Effector memory CD8-positive, alpha-beta T cell (primary cell): ENCODE measurements around the gene ZNF740.
A peak's percentile ranks its signal among the peaks of the same experiment; 100 is the strongest.

Experiments used
- ATAC-seq: fragments of 150-1000 bp; cut with Tn5 transposase; replicated peaks from 2 replicates; pipeline ENCODE4 v1.10.0; 2021; ENCODE audit warnings: mild to moderate bottlenecking, moderate library complexity
- DNase-seq, 3 experiments: peaks; one replicate each; pipeline ENCODE4 v3.0.0; 2021
- H3K27ac Mint-ChIP-seq, 2 donors: one replicate each; pipeline ENCODE4 v1.8.0; 2022; ENCODE audit warnings: mild to moderate bottlenecking in 2 of 2, mixed read lengths in 2 of 2, moderate library complexity in 2 of 2
- H3K27me3 Mint-ChIP-seq, 2 donors: one replicate each; pipeline ENCODE4 v1.8.0; 2022; ENCODE audit warnings: mixed read lengths in 2 of 2
- H3K36me3 Mint-ChIP-seq: one replicate; pipeline ENCODE4 v1.8.0; 2022; ENCODE audit warnings: mild to moderate bottlenecking, moderate library complexity, mixed read lengths; ENCODE audit not compliant: insufficient read depth
- H3K4me1 Mint-ChIP-seq, 2 donors: one replicate each; pipeline ENCODE4 v1.8.0; 2022; ENCODE audit warnings: low read depth in 2 of 2, mixed read lengths in 2 of 2
- H3K4me3 Mint-ChIP-seq, 2 donors: one replicate each; pipeline ENCODE4 v1.8.0; 2022; ENCODE audit warnings: mild to moderate bottlenecking in 2 of 2, mixed read lengths in 2 of 2, moderate library complexity in 2 of 2
- H3K9me3 Mint-ChIP-seq, 2 donors: one replicate each; pipeline ENCODE4 v1.8.0; 2022; ENCODE audit warnings: mixed read lengths in 2 of 2

The ZNF740 gene

DNA sequence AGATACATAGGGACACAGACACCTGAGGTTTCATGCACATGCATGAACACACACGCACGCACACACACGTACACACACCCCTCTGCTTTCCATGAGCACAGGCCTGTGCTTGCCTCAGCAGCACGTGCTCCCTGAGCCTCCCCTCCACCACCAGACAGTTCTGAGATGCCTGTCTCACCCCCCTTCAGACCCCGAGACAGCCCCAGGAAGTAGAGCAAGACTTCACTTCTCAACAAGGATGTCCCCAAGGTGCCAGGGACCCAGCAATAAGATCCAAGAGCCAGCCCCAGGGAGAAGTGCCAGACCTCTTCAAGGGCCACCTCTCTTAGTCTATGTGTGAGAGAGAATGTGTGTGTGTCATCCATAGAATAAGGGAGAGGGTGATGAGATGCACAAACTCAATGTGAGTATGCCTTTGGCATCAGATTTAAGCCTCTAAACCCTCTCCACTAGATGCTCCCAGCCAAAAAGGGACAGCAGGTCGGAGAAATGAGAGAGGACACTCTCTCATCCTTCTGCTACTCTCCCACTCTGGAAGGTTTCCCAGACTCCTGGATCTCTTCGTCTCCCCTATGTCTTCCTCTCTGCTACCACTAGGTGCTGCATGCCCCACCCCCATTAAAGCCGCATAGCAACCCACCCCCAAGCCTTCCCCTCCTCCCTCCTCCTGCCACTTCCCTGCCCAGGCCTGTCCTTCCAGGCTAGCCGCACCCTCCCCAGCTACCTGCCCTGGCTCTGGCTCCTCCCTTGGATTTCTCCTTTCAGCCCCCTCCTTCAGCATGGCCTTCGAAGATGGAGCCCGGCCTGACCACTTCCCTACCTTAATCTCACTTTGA, 43.8 kb downstream of the ZNF740 start:
- H3K9me3 Mint-ChIP-seq = no peaks in the 10 kb centered on the region
- H3K27me3 Mint-ChIP-seq = no peaks in the 10 kb centered on the region
- no peak for DNase-seq
- H3K4me1 Mint-ChIP-seq = peaks cover 40 to 48% of the 10 kb centered on the region in 2 donors
- no peak for ATAC-seq
- peaks cover 18% of the 10 kb centered on the region for H3K36me3 Mint-ChIP-seq
- peak overlapping the region; percentile 84 to 89 for H3K27ac Mint-ChIP-seq
- H3K4me3 Mint-ChIP-seq = peak overlapping the region; percentile 94 to 100

DNA sequence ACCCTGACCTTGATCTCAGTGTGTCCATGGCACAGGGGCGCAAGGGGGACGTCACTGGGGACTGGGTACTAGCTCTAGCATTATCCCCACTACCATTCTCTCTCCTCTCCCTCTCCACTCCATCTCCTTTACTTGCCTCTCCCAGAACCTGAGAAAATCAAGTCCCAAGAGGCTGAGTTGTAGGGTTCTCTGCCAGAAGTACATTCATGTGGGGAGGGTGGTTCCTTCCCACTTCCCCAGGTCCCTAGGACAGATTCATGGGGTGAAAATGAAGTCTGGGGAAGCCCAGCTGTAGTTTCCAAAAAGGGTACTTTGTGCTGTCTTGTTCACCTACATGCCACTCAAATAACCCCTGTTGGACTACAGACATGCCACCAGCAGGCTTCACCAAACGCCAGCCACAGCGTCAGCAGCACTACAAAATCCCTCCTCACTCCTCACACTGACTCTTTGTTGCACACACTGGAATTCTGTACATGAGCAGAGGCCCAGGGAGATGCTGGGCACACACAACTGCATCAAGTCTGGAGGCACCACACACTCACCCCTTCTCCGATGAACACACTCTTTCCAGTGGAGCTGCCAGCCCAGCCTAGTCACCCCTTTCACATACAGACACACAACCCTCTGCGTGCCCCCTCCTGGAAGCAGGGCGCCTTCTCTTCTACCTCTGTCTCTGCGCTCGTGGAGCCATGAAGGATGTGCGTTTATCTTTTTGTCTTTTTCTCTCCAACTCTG, 44.5 kb downstream of the ZNF740 start:
- ATAC-seq (no peak), DNase-seq (no peak)
- peak overlapping the region; percentile 32 to 94 for H3K4me3 Mint-ChIP-seq
- peaks cover 13% of the 10 kb centered on the region for H3K36me3 Mint-ChIP-seq
- H3K4me1 Mint-ChIP-seq = peaks cover 42 to 51% of the 10 kb centered on the region in 2 donors
- H3K9me3 Mint-ChIP-seq = no peaks in the 10 kb centered on the region
- peak overlapping the region; percentile 84 to 89 for H3K27ac Mint-ChIP-seq
- H3K27me3 Mint-ChIP-seq = no peaks in the 10 kb centered on the region

DNA sequence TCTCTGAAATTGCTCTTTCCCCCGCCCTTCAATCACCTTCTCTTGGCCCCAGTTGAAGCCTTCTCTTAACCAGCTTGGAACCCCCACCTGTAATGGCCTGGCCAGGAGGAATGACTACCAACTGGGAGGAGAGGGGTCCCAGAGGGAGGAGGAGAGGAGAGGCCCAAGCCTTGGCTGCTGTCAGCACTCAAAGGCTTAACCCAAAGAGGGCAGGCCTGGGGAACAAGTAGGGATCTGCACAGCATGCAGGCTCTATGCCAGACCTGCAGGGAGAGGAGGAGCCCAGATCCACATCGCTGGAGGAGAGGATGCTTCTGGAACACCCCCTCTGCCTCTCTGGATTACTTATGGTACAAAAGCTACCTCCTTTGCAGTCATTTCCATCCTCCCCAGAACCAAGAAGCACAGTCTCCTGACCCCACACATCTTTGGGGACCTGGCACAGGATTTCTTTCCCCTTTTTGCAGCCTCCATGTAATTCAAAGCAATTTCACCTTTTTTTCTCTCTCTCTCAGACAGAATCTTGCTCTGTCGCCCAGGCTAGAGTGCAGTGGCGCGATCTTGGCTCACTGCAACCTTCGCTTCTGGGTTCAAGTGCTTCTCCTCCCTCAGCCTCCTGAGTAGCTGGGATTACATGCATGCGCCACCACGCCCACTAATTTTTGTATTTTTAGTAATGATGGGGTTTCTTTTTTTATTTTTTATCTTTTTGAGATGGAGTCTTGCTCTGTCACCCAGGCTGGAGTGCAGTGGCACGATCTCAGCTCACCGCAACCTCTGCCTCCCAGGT, 45.3 kb downstream of the ZNF740 start:
- H3K36me3 Mint-ChIP-seq = peaks cover 13% of the 10 kb centered on the region
- H3K4me1 Mint-ChIP-seq = peaks cover 44 to 55% of the 10 kb centered on the region in 2 donors
- no peaks in the 10 kb centered on the region for H3K9me3 Mint-ChIP-seq
- peak overlapping the region in 1 of 2 donors; percentile 94 for H3K4me3 Mint-ChIP-seq
- DNase-seq (no peak), ATAC-seq (no peak)
- H3K27me3 Mint-ChIP-seq = no peaks in the 10 kb centered on the region
- peak overlapping the region; percentile 84 to 89 for H3K27ac Mint-ChIP-seq

DNA sequence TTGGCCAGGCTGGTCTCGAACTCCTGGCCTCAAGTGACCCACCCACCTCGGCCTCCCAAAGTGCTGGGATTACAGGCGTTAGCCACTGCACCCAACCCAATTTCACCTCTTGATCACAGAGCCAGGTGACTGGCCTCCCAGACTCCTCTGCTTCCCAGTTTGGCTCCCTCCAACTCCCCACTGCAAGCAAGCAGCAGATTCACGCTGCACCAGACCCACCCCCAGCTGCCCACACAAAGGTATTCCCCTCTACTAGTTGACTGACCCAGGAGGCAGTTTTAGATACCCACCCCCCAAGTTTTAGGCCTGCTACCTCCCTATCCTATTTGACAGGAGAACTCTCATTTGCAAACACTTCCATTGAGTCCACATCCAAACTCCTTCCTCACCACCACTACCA, 46.3 kb downstream of the ZNF740 start:
- peaks cover 46 to 56% of the 10 kb centered on the region in 2 donors for H3K4me1 Mint-ChIP-seq
- ATAC-seq (no peak), DNase-seq (no peak)
- peak overlapping the region in 1 of 2 donors; percentile 52 for H3K27ac Mint-ChIP-seq
- no peaks in the 10 kb centered on the region for H3K27me3 Mint-ChIP-seq
- no peaks in the 10 kb centered on the region for H3K9me3 Mint-ChIP-seq
- peaks cover 11% of the 10 kb centered on the region for H3K36me3 Mint-ChIP-seq
- peak overlapping the region in 1 of 2 donors; percentile 40 for H3K4me3 Mint-ChIP-seq

DNA sequence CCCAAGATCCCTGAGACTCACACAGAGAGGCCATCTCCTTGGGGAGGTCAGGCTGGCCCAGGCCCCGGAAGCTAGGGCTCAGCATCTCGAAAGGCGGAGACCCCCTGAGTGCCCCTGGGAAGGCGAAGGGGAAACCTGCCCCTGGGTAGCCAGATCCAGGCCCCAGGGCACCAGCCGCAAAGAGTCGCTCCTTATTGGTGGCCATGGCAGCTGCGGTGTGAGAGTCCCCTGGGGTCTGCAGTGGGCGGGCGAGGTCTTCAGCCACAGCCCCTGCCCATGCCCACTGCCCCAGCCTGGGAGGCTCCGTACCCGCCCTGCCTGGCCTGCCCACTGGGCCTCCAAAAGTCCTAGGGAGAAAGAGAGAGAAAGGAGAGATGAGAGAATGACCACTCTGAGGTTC, 46.8 kb downstream of the ZNF740 start:
- H3K9me3 Mint-ChIP-seq = no peaks in the 10 kb centered on the region

DNA sequence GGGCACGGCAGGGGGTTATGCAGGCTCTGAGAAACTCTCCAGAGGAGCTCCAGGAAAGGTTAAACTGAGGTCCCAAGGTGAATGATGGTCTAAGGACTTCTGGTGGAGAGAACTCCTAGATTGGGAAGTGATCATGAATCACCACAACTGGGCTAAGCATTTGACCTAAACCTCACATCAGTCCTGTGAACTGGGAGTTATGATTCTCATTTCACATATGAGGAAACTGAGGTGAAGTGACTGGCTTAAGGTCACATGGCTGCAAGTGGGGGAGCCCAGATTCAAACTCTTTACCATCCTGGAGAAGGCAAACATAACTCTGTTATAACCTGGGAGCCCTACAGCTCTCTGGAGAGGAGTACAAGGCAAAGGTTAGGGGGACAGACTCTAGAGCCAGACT, 47.3 kb downstream of the ZNF740 start:
- H3K4me1 Mint-ChIP-seq = peaks cover 42 to 57% of the 10 kb centered on the region in 2 donors
- H3K27ac Mint-ChIP-seq = peak overlapping the region in 1 of 2 donors; percentile 12
- H3K4me3 Mint-ChIP-seq = no peak overlapping the region
- H3K27me3 Mint-ChIP-seq = no peaks in the 10 kb centered on the region
- no peaks in the 10 kb centered on the region for H3K9me3 Mint-ChIP-seq
- ATAC-seq (no peak), DNase-seq (no peak)
- peaks cover 19% of the 10 kb centered on the region for H3K36me3 Mint-ChIP-seq

More for the DNA sequence above, 46.8 kb downstream of the ZNF740 start:
- Mint-ChIP-seq H3K4me3 (no peak overlapping the region), H3K27me3 (no peaks in the 10 kb centered on the region), H3K36me3 (peaks cover 14% of the 10 kb centered on the region), H3K4me1 (peaks cover 42 to 54% of the 10 kb centered on the region in 2 donors), H3K27ac (peak overlapping the region in 1 of 2 donors; percentile 52)
- ATAC-seq = no peak
- no peak for DNase-seq

DNA sequence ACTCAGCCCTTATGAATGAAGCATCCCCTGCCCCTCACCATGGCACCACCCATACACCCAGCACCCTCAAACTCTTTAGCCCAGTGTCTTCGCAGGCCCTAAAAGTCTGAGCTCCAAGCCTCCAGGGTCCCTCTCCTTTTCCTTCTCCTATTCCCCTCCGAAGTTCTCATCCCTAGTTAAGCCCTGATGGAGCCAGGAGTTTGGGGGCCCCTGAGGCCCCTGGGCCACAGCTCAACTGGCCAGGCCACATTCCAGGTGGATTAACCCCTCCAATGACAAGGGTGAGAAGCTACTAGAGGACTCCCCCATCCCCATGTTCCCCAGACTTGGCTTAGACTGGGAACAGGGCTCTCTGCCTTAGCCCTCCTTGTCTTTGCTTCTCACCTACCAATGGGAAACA, 48.9 kb downstream of the ZNF740 start:
- DNase-seq = no peak

DNA sequence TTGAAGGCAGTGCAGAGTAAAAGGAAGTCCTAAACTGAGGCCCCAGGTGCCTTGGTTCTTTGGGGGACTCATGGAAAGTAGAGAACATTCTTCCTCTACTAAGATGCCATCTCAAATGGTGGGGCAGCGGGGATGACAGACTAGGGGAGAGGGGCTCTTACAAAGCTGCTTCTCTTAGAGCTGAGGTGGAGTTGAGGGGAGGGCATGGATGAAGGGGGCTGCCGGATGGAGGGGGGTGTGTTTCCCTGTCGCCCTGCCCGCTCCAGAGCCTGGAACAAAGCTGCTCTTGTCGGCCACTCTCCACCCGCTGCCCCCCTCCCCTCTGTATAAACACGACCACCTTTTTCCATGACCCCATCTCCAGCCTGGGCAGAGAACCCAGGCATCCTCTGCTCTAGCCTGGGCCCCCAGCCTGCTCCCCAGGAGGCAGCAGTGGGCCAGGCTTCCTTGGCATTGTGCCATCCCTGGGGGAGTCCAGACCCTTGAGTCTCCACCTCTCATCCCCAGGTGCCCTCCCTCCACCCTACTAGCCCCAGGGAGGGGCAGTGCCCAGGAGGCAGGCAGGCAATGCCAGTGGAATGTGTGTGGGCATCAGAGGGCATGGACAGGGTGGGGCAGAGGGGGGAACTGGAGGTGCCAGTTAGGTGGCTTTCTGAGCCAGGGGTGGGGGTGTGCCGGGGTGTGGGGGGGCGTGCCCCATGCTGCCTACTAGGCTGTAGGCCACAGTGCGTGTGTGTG, 49.8 kb downstream of the ZNF740 start:
- peaks cover 34 to 51% of the 10 kb centered on the region in 2 donors for H3K4me1 Mint-ChIP-seq
- no peaks in the 10 kb centered on the region for H3K27me3 Mint-ChIP-seq
- no peak for ATAC-seq
- H3K36me3 Mint-ChIP-seq = peaks cover 23% of the 10 kb centered on the region
- no peak for DNase-seq
- H3K4me3 Mint-ChIP-seq = peak overlapping the region; percentile 11 to 94
- H3K9me3 Mint-ChIP-seq = no peaks in the 10 kb centered on the region
- H3K27ac Mint-ChIP-seq = peak overlapping the region; percentile 29 to 91

More for the DNA sequence above, 48.9 kb downstream of the ZNF740 start:
- Mint-ChIP-seq H3K27me3 (no peaks in the 10 kb centered on the region), H3K27ac (peak overlapping the region; percentile 29 to 91), H3K4me3 (peak overlapping the region; percentile 11 to 94), H3K9me3 (no peaks in the 10 kb centered on the region), H3K36me3 (peaks cover 23% of the 10 kb centered on the region), H3K4me1 (peaks cover 38 to 55% of the 10 kb centered on the region in 2 donors)
- no peak for ATAC-seq

DNA sequence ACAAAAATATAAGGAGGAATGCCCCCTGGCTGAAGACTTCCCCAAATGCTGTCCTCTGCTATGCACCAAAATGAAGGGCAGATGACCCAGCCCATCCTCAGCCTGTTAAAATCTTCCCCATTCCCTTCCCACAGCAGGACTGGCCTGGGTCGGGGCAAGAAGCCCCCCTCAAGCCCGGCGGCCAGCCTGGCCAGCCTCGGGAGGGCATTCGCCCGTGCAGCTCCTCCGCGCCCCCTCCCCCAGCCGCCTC, 51.1 kb downstream of the ZNF740 start:
- Mint-ChIP-seq H3K4me3 (peak overlapping the region; percentile 93 to 94), H3K27ac (peak overlapping the region in 1 of 2 donors; percentile 91)

DNA sequence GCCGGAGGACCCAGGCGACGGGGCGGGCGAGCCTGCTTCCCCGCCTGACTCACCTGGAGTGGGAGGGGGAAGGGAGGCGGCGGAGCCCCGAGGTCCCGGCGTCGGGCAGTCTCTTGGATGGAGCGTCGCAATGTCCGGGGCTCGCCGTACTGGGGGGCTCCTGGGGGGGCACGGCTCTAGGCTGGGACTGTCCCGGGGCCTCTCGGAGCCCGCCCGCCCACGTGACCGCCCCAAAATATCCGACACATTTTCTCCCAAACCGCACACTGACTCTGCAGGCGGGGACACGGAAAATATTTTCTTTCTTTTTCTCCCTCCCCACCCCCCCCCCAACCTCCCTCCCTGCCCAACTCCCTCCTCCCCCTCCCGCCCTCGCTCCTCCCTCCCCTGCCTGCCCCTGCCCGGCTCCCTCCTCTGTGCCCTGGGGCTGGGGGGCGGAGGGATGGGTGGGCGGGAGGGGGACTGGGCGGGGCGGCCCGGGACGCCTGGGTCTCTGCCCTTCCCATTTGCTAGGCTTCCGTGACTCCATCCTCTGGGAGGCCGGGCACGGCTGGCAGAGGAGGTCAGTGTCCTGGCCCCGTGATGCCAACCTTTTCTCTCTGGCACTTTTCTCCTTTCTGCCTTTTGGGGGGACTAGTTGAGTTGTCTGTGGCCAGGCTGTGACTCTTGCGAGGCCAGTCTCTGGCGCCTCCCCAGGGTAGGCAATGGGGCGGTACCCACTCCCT, 51.6 kb downstream of the ZNF740 start, which contains the start of gene RARG:
Gene RARG, minus strand, starts transcription at position 289 of the 725 bp plus-strand sequence. CDS start 4,664 bp downstream, outside the sequence.
- DNase-seq (peak; percentile 54 to 58 (median 54)), ATAC-seq (peak; percentile 62)
- peak within 1 kb of the TSS; percentile 93 to 94 for H3K4me3 Mint-ChIP-seq
- H3K36me3 Mint-ChIP-seq = peaks cover 17% of the 10 kb centered on the region
- peaks cover 44 to 59% of the 10 kb centered on the region in 2 donors for H3K4me1 Mint-ChIP-seq
- H3K27me3 Mint-ChIP-seq = no peaks in the 10 kb centered on the region
- H3K27ac Mint-ChIP-seq = peak within 1 kb of the TSS; percentile 70 to 98
- H3K9me3 Mint-ChIP-seq = no peaks in the 10 kb centered on the region

More for the DNA sequence above, 51.1 kb downstream of the ZNF740 start:
- Mint-ChIP-seq H3K27me3 (no peaks in the 10 kb centered on the region), H3K9me3 (no peaks in the 10 kb centered on the region), H3K36me3 (peaks cover 22% of the 10 kb centered on the region), H3K4me1 (peaks cover 43 to 57% of the 10 kb centered on the region in 2 donors)
- DNase-seq = no peak
- no peak for ATAC-seq

DNA sequence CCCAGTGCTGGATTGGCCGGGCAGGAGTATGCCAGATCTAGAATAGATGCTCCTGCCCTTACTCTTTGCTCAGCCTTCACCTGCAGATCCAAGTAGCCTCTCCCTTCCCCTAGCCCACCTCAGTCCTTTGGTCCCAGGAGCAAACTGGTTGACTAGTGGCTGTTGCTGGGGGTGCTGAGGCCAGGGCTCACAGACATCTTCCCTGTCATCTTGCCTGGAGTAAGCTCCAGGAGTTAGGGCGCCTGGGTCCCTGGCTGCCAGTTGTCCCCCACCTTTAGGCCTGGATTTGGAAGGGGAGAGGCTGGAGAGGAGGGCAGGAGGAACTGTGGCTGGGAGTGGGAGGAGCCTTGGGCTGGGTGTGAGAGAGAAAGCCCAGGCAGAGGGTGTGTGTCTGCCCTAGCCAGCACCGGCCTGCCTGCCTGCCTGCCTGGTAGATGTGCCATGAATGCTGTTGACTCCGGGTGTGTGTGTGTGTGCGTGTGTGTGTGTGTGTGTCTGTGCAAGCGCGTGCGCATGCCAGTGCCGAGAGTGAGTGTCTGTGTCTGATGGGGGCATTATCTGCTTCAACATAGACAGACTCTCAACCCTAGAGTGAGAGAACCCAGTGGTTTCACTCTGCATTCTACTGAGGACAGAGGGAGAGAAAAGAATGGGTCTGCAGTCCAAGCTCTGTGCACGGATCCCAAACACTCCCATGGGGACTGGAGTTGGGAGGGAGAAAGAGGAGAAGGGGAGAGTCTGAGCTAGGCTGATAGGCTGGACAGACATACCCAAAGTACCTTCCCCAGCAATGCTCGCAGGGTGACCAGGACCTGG, 52.3 kb downstream of the ZNF740 start:
- peak overlapping the region; percentile 70 to 98 for H3K27ac Mint-ChIP-seq
- H3K36me3 Mint-ChIP-seq = peaks cover 16% of the 10 kb centered on the region
- peaks cover 46 to 62% of the 10 kb centered on the region in 2 donors for H3K4me1 Mint-ChIP-seq
- peak; percentile 30 to 40 (median 38) for DNase-seq
- no peaks in the 10 kb centered on the region for H3K9me3 Mint-ChIP-seq
- peak overlapping the region; percentile 93 to 94 for H3K4me3 Mint-ChIP-seq
- no peaks in the 10 kb centered on the region for H3K27me3 Mint-ChIP-seq
- peak; percentile 34 for ATAC-seq
